NCI-H524 (cell line): ENCODE results near the gene NFATC1.

Experiments
- DNase-seq, 2 experiments: peaks; one replicate each; lab custom pipeline; 2025; lab: John Stamatoyannopoulos, UW

Gene NFATC1

DNA sequence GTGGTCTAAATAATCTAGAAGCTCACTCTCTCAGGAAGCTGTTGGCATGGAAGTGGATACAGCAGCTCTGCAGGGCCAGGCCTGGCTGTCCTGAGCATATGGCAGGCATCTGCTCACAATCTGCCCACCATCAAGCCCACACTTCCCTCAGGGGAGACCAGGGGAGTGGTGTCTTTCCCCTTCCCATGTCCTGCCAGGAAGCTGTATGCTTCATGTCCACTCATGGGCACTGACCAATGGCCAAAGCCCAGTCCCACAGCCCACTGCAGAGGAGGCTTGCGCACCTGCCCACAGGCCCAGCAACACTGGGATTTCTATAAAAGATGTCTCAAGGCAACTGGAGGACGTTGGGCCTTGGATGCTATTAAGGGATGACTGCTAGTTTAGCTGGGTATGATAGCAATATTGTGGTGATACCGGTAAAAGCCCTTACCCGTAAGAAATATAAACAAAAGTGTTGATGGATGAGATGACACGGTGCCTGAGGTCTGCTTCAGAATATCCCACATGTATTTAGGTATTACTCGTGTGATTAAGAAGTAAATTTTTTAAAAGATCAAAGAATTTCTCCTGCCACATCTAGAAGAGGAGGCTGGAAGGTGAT, 177.2 kb downstream of the NFATC1 start:
- peak in 1 of 2 experiments; percentile 19 for DNase-seq

DNA sequence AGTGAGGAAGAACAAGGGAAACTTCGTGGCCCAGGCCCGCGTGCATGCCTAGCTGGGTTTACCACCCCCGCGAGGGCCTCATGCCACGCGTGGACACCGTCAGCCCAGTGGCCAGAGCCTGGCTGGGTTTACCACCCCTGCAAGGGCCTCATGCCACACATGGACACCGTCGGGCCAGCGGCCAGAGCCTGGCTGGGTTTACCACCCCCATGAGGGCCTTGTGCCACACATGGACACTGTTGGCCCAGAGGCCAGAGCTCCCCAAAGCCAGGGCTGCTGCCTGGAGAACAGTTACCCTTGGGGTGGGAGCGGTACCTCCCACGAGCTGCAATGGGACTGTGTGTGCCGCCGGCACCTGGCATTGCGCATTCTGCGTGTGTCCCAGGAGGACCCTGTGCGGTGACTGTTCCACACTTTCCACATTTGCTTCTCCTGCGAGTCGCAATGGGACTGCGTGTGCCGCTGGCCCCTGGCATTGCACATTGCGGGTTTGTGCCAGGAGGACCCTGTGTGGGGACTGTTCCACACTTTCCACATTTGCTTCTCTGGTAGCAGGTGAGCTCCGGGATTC, 178.3 kb downstream of the NFATC1 start:
- DNase-seq, result no peak

DNA sequence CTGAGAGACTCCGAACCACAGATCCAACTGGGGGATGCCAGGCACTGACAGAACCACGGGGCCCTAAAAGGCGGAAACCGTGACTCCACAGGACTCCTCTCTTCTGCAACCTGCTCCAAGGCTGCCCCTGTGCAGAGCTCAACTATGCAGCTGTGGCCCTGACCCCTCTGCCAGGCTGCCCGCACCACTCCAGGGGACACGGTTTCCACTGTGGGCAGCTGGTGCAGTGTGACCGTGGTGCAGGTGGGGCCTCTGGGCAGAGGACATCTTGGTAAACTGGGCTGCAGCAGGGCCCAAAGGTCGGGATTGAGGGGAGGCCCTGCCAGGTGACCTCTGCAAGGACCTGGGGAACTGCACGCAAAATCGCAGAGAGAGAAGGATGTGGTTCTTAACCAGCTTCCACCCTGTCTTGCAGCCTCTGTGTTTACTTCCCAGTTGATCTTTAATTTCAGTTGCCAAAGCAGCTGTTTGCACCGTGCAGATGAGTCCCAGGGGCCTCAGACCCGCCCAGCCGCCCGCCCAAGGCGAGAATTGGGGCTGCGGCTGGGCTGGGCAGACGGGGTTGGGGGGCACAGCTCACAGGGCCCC, 179.3 kb downstream of the NFATC1 start:
- DNase-seq, result no peak

DNA sequence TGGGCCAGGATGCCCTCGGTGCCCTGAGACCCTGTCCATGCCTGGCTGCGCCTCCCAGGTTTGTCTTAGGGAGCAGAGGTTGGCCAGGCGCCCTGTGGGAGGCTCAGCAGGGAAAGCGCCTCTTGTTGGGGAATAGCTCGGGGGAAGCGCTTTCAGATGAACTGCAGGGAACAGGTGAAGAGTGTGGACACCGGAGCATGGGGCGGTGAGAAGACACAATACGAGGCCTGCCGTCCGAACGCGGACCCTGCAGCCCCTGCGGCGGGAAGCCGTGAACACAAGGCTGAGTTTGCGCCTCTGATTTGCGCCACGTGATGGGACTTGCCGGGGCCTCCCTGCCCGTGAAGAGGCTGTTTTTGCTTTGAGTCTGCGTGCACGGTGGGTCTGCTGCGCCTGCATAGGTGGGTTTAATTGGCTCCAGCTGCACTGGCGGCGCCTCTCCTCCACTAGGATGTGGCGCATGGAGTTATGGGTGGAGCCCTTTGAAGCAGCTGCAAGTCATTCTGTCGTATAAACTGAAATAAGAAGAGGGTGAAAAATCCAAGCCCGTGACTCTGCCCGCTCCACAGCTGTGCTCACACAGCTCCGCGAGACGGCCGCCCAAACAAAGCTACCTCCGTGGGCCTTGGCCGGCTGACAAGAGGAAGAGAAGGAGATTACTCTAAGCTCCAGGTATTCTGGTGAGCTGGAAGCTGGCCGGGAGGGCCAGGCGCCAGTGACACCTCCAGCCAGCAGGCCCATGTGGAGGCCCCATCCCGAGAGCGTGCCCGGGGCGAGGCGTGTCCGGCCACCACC, 180.4 kb downstream of the NFATC1 start:
- DNase-seq, result peak; percentile 26 to 64

DNA sequence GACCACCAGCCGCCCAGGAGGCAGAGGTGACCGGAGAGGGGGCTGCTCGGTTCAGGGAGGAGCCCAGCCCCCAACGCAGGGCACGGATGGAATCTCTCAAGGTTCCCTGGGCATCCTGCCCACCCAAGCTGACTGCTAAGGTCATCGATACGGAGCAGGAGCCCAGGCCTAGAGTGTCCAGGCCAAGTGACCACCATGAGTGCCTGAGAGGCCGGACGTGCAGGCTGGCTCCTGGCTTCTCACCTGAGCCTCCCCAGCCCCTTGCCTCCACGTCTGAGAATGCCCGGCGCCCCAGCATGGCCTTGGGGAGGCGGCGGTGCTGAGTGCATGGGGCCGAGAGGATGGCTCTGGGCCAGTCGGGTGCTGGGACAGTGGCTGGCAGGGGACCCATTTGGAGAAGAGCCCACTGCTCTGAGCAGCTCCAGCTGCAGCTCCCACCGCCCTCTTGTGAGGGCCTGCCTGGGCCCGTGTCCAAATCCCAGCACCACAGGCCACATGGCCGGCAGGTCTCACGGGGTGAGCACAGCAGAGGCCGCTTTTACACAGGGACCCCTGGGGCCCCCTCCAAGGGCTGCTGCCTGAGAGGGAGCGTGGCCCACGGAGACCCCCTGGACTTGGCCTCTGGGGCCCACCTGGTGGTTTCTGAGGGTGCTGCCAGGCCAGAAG, 181.1 kb downstream of the NFATC1 start:
- DNase-seq, result peak in 1 of 2 experiments; percentile 51

DNA sequence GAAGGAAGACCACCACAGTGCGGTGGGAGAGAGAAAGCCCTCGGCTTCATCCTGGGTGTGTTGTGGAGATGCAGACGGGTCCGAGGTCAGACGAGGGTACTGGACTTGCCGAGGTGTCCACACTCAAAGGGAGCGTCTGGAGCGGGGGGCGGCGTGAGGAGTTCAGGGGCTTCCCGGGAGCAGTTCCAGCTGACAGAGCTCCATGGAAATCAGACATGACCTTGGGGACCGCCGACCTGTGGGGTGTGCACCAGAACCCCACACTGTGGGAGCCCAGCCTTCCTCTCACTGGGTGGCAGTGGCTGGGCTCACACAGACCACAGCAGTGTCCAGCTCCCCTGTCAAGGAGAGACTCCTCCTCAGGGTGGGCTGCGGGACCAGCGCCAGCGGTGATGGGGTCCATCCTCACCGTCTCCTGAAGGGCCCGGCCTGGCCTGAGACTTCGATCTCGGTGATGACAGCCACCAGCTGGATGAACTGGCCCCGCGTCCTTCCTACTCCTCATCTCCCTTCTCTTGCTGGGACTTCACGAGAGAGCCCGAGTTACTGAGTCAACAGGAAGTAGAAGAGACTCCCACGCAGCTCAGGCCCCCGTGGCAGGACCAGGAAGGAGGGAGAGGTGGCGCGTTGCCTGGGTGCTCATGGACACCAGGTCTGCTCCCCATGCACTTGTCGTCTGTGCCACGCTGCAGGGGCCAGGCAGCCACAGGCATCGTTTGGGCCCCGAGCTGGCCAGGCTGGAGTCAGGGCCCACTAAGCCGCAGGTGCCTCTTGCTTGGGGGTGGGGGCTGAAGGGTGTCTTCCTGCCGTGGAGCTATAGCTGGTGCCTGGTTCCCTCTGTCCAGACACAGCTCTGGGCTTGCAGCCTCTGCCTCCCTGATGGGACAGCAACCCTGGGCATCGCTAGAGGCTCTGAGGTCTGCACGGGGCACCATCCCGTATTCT, 182.0 kb downstream of the NFATC1 start:
- DNase-seq, result no peak

DNA sequence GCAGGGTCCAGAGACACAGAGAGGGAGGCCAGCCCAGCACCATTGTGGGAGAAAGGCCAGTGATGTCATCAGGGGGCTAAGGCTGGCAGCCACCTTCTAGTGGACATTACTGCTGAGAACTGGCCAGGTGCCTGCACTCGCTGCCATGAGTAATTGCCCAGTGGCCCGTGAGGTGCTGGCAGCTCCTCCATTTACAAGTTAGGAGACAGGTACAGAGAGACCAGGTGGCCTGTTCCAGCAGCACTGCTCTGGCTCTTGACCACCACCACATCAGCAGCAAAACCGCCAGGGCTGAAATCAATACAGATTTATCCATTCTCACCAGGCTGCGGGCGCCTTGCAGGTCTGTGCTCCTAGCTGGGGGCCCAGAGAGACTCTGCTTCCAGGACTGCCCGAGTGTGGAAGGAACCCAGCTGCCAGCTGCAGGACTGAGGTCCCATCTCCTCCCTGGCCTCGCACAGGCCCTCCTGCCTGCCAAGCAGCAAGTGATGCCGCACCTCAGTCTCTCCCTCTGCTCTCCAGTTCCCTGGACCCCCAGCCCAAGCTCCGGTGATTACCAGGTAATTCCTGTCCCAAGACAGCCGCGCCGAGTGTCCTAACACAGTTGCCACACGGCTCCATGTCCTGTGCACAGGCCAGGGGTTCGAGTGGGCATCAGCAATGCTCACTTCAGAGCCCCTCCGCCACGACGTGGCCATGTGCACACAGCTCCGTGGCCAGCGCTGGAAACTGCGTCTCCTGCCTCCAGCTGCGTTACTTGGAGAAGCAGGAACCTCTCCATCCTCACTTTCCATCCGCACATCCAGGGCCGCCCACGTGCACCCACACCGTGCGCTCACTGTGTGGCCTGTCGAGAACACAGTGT, 182.9 kb downstream of the NFATC1 start:
- no peak for DNase-seq
